SIG-M5 (cell line): ENCODE results near the gene TRIM32.

Source experiments
- DNase-seq: peaks from one replicate; lab custom pipeline; 2025; lab: John Stamatoyannopoulos, UW

Gene TRIM32

DNA sequence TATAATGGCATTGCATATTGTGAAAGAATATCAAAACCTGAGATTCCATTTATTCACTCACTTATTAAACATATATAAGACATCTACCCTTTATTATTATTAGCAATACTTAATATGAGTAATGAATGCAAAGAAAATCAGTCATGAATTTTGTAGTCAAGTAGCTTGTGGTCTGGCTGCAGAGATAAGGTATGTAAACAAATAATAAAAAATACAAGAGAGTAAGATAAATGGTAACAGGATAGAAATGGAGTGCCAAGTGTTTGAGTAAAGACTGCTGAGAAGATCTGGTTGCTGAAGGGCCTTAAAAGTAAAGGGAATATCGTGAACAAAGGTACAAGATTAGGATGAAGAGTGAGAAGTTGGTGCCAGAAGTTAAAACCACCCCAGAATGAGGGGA, 18.4 kb downstream of the TRIM32 start:
- DNase-seq: no peak

DNA sequence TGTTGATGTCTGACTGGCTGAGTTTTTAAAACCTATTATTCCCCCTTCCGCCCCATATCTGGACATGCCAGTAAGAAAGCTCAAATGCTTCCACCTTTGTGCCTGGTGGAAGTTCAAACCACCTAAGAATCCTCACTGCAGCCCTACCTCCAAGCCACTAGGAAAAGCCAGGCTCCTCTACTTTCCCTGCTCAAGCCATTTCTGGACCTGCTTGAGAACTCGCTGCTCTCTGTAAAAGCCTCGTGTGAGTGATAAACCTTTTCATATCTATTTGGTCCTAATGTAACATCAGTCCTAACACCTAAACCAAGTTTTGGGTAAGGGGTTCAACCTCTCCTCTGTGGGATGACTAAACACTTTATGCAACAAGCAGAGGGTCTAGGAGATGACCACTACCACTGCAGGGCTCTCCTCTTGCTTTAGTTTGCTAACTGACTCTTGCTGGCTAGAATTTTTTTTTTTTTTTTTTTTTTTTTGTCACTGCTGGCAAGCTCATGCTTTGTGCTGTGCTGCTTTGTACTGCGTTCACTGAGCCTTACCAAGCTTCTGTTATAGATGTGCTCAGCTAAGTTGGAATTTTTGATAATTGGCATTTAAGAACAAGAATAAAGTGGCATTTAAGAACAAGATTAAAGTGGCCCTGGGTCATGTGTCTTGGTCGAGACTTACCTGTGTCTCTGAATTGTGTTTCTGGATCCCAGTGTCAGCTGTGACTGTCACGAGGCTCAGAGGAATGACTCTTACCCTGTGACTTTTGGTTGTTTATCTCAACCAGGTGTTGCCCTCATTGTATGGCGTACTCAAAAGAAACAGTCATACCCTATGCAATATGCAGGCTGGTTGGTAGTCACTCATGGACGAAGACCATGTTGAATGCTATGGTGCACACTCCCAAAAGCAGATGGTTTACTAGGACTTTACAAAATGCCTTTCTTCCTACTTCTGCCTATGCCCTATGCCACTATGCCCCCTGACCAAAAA, 19.5 kb downstream of the TRIM32 start:
- no peak for DNase-seq

DNA sequence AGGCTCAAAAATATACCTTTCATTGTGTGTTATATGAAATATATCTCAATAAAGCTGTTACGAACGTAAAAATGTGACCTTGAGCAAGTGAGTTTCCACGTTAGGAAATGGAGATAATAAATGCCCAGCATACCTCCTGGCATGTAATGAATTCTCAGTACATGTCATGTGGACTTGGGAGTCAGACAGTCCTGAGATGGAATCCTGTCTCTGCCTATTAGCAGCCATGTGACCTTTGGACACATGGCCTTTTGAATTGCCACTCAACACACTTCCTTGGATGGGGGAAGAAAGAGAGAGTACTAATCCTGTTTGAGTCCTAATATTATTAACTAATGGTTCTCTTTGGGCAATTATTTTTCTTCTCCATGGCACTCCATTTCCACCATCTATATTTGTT, 25.7 kb downstream of the TRIM32 start:
- no peak for DNase-seq

DNA sequence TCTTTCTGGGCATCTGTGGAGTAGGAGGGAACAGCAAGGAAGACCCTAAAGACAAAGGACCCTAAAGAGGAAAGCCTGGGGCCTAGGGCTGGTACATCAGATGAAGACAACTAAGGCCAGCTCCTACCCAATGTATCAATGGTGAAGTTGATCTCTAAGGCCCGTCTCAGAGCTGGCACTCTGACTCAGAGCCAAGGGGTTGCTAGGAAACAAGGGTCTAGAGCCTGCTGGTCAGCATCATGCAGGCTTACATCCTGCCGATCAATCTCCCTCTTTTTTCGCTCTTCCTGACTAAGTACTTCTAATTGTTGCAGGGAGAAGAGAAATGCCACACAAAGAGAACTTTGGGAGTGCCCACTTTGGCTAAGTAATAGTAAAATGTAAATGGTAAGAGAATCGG, 26.2 kb downstream of the TRIM32 start:
- no peak for DNase-seq

DNA sequence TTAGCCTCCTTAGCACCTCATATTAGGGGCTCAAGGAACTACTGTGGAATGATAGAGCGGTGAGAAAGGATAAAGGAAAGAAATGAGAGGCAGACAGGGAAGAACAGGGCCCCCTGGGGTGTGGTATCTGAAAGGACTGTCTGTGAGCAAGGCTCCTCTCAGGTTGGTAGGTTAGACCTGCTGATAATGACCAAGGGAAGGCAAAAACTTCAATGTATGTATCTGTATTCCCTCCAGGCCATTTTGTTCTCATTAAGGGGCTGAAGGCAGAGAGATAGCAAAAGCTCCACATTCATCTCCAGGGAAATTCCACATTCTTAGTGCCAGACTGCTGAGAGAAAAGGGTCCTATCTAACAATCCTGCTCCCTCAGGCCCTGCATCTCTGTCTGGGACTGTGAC, 28.6 kb downstream of the TRIM32 start:
- no peak for DNase-seq

DNA sequence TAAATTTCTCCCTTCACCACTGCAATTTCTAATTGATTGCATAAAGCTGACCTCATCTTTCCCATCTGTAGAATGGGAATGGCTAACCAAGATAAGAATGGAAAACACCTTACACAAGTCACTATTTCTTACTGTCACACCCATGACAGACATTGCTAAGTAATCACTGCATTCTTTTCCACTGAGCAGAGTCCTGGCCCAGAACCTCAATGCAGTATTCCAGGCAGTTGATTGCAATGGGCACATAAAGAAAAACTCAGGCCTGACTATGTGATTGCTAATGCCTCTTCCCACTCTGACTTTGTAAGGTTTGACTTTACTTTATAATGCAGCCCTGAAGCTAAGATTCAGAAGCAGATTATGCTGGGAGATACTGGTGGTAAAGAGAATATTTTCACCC, 29.3 kb downstream of the TRIM32 start:
- no peak for DNase-seq

DNA sequence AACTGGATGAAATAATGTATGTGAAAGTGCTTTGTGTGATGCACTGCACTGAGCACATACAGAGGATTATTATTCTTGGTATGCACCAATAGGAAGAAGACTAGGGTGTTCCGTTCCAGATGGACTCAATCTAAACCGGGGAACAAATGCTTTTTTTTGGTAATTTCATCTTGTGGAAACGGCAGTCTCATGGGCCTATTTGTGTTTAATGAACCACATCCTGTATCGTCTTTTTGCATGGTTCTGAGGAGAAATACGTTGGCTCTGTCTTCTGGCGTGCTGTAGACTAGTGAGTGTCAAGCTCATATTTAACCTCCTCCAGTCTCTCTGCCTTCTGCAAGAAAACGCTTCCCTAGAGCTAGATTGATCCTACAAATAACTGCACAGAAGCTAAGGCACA, 30.0 kb downstream of the TRIM32 start:
- DNase-seq: no peak

DNA sequence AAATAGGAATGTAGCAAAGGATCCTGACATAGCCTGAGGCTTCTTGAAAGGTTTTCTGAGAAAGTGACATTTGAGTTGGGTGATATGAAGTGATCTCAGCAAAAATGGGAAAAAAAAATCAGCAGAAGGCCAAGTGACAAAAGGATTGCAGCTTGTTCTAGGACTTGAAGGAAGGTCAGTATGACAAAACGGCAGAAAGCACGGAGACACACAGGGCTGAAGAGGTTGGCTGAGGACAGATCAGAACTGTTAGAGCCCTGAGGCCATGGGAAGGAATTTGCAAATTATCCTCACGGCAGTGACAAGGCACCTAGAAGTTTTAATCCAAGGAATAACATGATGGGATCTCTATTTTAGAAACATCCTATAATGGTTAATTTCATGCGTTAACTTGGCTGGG, 31.0 kb downstream of the TRIM32 start:
- no peak for DNase-seq

DNA sequence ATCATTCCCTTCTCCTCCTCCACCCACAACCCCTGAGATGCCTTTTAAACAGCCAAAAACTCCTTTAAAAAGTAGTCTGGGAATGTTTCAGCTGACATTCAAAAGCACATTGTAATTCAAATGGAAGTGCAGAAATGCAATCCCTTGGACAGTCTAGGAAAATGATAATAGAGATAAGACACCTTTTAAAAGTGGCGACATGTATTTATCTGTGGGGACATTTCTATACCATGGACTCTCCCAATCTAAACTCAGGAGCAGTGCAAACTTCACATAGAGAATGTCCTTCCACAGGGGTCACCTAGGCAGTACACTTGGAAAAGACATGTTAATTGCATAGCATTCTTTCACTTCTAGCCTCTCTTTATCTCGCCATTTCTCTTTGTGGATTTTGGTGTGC, 33.0 kb downstream of the TRIM32 start:
- DNase-seq: no peak

DNA sequence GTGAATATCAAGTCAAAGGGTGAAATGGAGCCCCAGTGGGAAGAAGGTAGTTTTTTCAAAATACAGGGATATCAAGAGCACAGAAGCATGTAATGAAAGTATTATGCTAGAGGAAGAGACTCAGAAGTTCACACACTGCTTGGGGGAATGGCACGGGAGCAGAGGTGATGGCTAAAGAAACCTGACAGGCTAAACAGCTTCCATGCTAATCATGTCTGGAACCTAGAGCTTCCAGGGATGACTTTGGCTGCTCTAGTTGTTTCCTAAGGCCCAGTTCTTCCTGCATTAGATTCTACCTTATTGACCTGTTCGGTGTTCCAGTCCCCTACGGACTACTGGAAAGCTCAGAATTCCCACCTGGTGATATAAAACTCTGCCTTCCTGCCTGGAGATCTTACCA, 34.3 kb downstream of the TRIM32 start:
- no peak for DNase-seq

DNA sequence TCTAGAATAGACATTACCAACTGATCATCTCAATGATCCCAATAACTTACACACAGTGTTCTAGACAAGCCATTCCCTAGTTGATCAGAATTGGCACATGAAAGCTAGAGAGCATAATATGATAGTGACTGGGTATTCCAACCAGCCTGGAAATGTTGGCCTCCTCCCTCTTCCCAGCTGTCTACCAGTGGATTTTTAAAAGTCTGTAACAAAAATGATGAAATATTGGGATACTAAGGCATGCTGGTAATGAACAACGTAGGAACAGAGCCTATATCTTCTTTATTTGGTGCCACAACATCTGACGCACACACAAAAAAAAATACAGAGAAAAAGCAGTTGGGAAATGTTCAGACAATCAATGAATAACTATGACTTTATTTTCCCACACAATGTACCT, 34.8 kb downstream of the TRIM32 start:
- no peak for DNase-seq

DNA sequence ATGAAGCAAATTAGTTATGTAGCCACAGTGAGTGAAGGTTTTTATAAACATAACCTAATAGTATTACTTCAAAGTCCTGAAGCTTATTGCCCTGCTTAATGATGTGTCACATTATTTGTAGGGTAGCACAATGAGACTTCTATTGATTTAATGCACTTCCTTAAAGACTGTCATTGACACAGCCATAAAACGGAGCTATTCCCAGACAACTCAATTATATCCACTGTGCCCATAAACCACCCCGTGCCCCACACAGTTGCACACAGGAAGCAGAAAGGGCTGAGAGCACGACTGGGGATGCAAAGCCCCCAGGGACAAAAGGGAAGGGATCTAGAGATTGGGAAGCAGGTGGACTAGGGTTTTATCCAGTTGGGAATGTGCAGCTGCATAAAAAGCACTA, 37.0 kb downstream of the TRIM32 start:
- DNase-seq: no peak

DNA sequence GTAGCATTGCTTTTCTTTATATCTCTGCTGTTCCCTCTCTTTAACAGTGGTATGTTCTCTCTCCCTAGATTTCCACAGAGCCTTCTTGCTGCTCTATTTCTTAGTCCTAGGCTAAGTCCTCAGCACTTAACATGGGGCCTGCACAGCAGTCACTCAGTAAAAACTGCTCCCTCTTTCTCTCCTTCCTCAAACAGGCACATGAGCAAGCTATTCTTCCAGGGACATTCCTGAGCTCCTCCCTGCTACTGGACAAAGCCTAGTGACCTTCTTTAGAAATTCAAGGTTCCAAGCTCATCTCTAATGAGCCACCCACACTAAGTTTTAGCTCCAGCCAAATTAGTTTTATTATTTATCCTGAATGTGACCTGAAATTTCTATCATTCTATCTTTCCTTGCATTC, 39.5 kb downstream of the TRIM32 start:
- no peak for DNase-seq

DNA sequence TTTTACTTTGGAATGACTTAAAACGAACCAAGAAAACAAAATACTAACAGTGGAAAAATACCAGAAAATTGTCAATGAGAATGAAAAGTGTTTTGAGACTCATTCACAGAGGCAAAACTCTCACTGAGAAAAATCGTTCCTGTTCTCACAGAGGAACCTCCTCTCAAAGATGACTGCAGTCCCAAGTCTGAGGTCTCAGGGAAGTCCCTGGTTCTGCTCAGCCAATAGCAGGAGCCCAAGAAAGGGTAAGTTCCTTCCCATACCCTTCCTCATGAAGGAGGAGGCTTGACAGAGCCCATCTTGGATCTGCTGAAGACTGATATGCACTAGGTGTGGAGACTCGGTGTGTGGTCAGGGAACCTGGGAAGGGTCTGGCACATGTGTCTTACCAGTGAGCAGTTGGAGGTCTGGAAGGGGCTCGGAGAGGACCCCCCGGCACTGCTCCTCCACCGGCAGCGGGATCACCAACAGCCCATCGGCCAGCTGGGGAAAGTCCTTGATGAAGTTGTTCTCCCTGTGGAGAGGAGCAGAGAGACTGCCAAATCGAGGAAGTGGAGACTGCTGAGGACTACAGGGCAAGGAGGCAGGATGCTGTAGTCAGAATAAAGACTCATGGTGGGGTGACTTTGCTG, 46.0 kb downstream of the TRIM32 start:
- no peak for DNase-seq

DNA sequence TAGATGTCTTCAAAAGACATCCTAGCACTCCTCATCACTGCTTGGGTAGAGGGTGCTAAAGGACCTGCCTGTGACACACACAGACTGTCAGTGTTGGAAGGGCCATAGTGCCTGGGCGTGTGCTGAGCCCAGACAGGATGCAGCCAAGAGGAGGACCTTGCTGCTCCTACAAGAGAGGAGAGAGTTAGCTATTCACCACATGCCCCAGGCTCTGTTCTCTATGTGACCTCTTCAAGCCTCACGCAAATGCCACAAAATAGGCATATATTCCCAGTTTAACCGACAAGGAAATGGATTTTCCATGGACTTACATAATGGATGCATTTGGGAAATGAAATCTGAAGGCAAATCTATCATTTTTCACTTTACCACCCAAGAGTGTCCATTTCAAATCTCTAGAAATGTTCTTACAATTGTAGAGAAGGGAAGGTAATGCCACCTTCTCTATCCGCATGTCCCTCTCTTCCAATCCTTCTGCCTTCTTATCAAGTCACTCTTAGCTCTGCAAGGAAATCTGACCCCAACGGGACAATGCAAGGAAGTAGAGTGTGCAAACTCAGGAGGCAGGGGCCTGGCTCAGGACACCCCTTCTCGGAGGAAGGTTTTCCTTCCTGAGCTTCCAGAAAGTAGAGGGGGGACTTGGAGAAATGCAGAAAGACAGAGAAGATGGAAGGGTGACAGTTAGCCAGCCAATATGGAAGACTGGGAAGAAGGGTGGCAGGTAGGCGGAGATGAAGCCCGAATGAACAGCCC, 49.5 kb downstream of the TRIM32 start:
- no peak for DNase-seq

DNA sequence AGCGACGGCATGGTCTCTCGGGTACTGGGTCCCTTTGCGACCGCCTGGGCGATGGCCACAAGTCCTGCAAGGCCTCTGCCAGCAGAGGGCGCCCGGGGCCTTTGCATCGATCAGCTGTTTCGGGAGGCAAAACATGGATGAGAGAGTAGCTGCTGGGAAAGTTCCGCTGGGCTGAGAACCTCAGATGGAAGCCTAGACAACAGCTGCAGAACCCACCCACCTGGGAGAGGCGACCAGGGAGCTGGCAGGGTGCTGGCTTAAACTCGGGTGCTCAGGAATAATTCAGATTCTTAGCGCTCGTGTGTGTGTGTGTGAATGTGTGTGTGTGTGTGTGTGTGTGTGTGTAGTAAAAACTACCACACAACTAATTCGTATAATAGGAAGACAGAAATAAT, 50.0 kb downstream of the TRIM32 start:
- no peak for DNase-seq

DNA sequence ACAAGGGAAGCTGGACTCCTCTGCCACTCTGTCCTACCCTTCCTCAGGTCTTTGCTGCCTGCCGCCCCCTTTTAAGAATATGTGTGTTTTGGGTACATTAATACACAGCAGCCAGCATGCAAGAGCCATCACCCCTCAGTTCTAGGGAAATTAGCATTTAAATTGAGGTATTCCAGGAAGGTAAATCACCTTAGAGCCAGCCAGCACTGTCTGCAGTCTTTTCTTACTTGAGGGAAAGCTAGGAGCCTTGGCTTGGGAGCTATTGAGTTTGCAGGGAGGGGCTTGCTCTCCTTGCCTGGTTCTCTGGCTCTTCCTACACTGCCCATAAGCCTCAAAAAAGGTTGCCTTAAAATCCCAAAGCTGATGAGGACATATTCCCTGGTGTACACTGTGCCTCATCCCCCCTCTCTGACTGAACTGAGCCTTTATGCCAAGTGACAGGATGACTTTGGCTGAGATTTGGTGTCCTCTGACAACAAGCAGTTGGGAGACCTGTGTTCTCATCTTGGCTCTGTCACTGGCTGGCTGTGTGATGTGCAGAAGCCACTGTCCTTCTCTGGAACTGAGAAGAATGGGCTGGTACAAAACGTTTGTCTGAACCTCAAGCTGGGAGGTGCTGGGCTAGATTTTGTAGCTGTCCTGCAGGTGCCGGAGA, 54.1 kb downstream of the TRIM32 start:
- no peak for DNase-seq

DNA sequence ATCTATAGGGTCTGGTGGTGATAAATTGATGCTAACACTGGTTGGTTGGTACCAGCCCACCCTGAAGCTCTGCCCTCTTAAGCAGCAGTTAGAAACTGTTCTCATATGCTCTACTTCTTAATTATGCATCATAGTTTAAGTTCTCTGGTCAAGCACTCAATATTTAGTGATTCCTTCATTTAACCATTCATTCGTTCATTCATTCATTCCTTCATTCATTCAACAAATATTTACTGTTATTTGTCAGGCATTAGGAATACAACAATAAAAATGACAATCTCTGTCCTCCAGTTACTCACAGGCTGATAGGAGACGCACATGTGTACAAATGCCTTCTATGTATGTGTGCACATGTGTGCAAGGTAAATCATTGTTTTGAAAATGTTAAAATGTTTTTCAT, 54.6 kb downstream of the TRIM32 start:
- DNase-seq: no peak

DNA sequence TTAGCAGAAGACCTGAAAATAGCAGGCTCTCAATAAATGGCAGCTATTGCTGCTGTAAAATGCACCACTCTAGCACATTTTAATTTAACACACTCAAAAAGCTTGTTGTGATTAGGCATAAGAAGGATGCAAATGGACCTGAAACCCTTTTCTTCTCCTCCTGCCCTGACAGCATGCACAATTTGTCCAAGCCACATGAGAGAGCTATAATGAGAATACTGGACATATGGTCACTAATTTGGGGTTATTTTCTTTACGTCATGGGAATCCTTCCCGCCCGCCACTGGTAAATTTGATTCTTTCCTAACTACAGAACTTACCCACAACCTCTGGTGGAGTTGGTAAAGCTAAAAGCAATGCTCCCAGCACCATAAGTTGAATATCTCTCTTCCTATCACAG, 62.1 kb downstream of the TRIM32 start:
- no peak for DNase-seq

DNA sequence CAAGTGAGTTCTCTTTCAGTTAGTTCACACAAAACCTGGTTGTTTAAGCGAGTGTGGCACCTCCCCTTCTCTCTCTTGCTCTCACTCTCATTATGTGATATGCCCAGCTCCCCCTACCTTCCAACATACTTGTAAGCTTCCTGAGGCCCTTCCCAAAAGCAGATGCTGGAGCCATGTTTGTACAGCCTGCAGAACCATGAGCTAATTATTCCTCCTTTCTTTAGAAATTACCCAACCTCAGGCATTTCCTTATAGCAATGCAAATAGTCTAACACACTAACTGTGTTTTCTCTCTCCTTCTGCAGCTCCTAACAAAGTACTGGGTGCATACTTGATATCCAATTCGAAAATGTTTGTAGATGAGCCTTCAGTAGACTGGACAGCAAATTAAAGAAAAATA, 62.7 kb downstream of the TRIM32 start:
- DNase-seq: no peak

DNA sequence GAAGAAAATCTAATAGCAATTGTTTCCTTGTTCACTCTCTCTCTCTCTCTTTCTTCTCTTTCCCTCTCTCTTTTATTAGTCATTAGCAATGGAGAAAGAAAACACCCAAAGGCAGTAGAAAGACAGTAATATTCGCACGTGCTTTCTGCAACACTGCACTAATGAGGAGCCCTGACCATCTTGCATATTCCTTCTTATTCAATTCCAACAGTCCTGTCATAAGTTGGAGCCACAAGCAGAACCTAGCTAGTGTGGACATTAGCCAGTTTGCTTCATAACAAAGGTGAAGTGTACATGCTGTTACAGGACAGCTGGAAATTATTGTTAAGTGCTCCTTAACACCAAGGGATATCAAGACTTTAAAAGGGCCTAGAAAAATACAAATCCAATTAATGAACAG, 63.4 kb downstream of the TRIM32 start:
- DNase-seq: no peak
